Loucy (cell line): ENCODE measurements around the gene MED10.

Source experiments
- EZH2phosphoT487 ChIP-seq: fragments of 200-600 bp; IDR thresholded peaks from 2 replicates; pipeline ENCODE4 v1.6.1; 2018; ENCODE audit warnings: antibody characterized with exemption, mild to moderate bottlenecking, moderate library complexity, borderline replicate concordance
- TF ChIP-seq, protein P1 (sequence below): fragments of 200-600 bp; sonication (generic); conservative IDR thresholded peaks from 2 replicates; pipeline ENCODE4 v1.5.1; 2014; ENCODE audit warnings: mild to moderate bottlenecking, antibody characterized with exemption, low read length

DNA sequence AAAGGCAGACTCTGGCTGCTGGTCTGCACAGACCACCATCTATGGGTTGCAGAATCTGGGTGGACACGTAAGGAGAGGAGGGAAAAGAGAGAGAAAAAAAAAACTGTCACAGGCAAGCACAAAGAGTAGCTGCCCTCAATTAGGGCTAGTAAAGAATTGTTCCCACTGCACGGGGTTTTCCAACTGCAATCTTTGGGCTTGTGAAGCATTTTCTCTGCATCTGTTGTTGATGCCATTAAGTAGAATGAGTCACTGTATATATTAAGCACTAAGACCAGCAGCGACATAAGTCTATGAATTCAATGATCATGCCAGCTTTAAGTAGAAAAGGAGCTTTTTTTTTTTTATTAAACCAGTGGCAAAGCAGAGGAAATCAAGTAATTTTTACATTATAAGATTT is 40.2 kb downstream of the MED10 start:
- no peak for TF ChIP-seq EZH2phosphoT487
- TF ChIP-seq, protein P1, sequence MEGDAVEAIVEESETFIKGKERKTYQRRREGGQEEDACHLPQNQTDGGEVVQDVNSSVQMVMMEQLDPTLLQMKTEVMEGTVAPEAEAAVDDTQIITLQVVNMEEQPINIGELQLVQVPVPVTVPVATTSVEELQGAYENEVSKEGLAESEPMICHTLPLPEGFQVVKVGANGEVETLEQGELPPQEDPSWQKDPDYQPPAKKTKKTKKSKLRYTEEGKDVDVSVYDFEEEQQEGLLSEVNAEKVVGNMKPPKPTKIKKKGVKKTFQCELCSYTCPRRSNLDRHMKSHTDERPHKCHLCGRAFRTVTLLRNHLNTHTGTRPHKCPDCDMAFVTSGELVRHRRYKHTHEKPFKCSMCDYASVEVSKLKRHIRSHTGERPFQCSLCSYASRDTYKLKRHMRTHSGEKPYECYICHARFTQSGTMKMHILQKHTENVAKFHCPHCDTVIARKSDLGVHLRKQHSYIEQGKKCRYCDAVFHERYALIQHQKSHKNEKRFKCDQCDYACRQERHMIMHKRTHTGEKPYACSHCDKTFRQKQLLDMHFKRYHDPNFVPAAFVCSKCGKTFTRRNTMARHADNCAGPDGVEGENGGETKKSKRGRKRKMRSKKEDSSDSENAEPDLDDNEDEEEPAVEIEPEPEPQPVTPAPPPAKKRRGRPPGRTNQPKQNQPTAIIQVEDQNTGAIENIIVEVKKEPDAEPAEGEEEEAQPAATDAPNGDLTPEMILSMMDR = no peak
